ENCODE data around the gene IL17RB.

The IL17RB gene

GRCh38 chr3:53883008-53883407 lies 36.6 kb downstream of the IL17RB start:
- TF ChIP-seq CTCF (IDR thresholded peaks at IDR 0.05; ENCODE audit: insufficient read depth, missing control alignments), result no peak
- FAIRE-seq, result no peak

GRCh38 chr3:53884623-53885022 lies 38.3 kb downstream of the IL17RB start:
- TF ChIP-seq CTCF (IDR thresholded peaks at IDR 0.05; ENCODE audit: insufficient read depth, missing control alignments), result no peak
- DNase-seq (ENCODE audit: insufficient read length, low spot score) (no peak), FAIRE-seq (no peak)

More at GRCh38 chr3:53883008-53883407, 36.6 kb downstream of the IL17RB start:
- no peak for DNase-seq (ENCODE audit: insufficient read length, low spot score)

- TF ChIP-seq CTCF (IDR thresholded peaks at IDR 0.05; ENCODE audit: insufficient read depth, missing control alignments), result no peak
- FAIRE-seq, result no peak
- no peak for DNase-seq (ENCODE audit: insufficient read length, low spot score)
These were observed 38.9 kb downstream of the IL17RB start for GRCh38 chr3:53885239-53885638.

DNA sequence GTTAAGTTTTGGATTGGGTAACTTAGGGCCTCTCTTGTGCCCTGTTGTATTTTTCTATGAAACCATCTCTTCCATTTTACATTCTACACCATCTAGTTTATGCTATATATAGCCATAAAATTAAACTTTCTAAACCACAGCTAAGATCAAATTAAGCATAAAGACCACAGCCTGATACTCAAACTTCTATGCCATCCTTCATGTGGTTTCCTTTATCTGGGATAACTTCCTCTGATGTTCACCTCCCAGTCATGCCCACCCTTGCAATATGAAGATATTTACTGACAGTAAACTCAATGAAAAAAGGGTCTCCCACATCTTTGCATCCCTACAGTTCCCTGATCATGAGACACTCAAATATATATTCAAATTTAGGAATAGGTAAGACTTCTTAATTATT lies 41.1 kb downstream of the IL17RB start:
- no peak for TF ChIP-seq CTCF (IDR thresholded peaks at IDR 0.05; ENCODE audit: insufficient read depth, missing control alignments)
- DNase-seq (ENCODE audit: insufficient read length, low spot score), result no peak

DNA sequence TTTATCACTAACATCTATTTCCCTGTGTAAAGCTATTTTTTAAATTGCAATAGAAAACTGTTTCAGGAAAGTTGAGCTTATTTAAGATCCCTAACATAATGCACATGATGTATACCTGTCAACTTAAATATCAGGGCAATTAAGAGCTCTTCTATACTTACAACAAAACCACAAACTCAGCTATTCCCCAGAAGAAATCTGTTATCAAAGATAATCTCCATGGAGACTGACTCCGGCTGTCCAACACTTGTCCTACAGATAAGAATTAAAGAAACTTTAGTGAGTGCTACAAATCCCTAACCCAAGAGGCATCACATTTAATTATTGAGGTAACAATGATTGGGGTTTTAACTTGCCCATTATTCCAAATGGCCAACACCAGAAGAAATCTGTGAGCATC lies 41.9 kb downstream of the IL17RB start:
- no peak for DNase-seq (ENCODE audit: insufficient read length, low spot score)
- no peak for TF ChIP-seq CTCF (IDR thresholded peaks at IDR 0.05; ENCODE audit: insufficient read depth, missing control alignments)
- FAIRE-seq, result no peak

More for the DNA sequence above, 41.1 kb downstream of the IL17RB start:
- FAIRE-seq, result no peak

DNA sequence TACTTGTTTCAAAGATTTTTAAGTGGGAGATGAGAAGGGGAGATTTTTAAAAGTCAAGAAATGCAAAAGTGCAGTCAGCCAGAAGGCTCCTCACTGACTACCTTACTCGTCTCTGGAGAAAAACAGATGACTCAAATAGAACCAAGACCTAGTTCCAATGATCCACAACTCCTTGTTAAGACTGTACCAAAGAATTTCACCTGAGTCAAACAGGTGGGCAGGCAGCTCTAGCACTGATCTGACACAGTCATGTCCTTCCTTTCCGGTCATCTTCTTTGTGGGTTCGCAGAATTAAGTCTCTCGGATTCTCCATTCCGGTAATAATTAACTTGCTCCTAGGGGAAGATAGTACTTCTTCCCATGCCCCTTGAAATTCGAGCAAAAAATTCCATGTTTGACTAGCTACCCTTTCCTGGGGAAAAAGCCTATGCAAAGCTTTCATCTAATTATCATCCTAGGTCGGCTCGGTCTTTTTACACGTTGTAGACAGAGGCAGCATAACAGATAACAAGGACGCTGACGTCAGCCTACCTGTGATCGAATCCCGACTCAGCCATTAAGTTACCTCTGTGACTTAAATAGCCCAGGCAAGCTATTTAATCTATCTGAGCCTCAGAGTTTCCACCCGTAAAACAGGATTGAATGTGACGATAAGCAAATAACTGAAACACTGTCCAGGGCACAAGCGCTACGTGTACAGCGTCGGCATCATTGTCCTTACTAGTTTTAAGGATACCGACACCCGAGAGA lies 44.5 kb downstream of the IL17RB start:
- DNase-seq (ENCODE audit: insufficient read length, low spot score) (no peak), FAIRE-seq (no peak)
- no peak for TF ChIP-seq CTCF (IDR thresholded peaks at IDR 0.05; ENCODE audit: insufficient read depth, missing control alignments)

DNA sequence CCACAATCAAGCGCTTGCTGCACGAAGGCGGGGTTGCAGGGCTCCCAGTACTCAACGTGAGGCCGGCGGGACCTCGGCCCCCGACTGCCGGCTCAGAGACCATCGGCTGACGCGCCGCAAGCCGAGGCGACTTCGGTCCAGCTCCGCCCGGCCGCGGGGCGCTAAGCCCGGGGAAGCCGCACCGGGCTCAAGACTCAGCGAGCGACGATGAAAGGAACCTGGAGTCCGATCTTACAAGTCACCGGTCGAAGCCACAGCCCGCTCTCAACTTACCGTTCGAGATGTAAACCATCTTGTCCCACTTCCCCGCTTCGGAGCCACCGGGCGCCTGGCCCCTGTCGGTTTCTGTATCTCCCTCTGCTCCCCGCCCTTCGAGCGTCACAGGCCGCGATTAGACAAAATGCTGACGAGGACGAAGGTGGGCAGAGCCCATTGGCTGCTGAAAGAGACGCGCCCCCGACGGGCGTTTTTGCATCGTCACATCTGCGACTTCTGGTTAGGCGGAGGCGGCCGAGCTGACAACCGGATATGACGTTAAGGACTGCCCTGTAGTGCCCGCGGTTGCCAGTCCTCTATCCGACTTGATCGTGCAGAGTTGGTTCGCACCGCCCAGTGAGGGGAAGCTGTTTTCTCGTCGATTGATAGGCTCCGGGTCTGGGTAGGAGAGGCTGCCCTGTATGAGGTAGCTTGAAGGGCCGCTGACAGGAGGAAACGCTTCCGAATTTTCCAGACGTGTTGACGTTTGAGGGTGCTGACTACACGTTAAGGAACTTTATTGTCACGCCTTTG lies 45.3 kb downstream of the IL17RB start, which contains the start of gene SELENOK:
SELENOK (minus strand) TSS at position 363 of the 789 bp plus-strand sequence.
- TF ChIP-seq CTCF (IDR thresholded peaks at IDR 0.05; ENCODE audit: insufficient read depth, missing control alignments), result no peak
- no peak for FAIRE-seq
- DNase-seq (ENCODE audit: insufficient read length, low spot score), result peak; percentile 59

All from D721Med (cell line).